Effector memory CD8-positive, alpha-beta T cell (primary cell): Measurements from ENCODE around the gene AHNAK.
"Not testable (repeated sequence)": the region's sequence is repeated elsewhere in the genome, so short reads cannot be mapped to it uniquely, and the experiment has no call there.

Experiments used
- ATAC-seq: fragments of 150-1000 bp; cut with Tn5 transposase; replicated peaks from 2 replicates; pipeline ENCODE4 v1.10.0; 2021; ENCODE audit warnings: mild to moderate bottlenecking, moderate library complexity
- DNase-seq, 3 experiments: peaks; one replicate each; pipeline ENCODE4 v3.0.0; 2021
- H3K27ac Mint-ChIP-seq, 2 donors: one replicate each; pipeline ENCODE4 v1.8.0; 2022; ENCODE audit warnings: mild to moderate bottlenecking in 2 of 2, mixed read lengths in 2 of 2, moderate library complexity in 2 of 2
- H3K27me3 Mint-ChIP-seq, 2 donors: one replicate each; pipeline ENCODE4 v1.8.0; 2022; ENCODE audit warnings: mixed read lengths in 2 of 2
- H3K36me3 Mint-ChIP-seq: one replicate; pipeline ENCODE4 v1.8.0; 2022; ENCODE audit warnings: mild to moderate bottlenecking, moderate library complexity, mixed read lengths; ENCODE audit not compliant: insufficient read depth
- H3K4me1 Mint-ChIP-seq, 2 donors: one replicate each; pipeline ENCODE4 v1.8.0; 2022; ENCODE audit warnings: low read depth in 2 of 2, mixed read lengths in 2 of 2
- H3K4me3 Mint-ChIP-seq, 2 donors: one replicate each; pipeline ENCODE4 v1.8.0; 2022; ENCODE audit warnings: mild to moderate bottlenecking in 2 of 2, mixed read lengths in 2 of 2, moderate library complexity in 2 of 2
- H3K9me3 Mint-ChIP-seq, 2 donors: one replicate each; pipeline ENCODE4 v1.8.0; 2022; ENCODE audit warnings: mixed read lengths in 2 of 2

The AHNAK gene

DNA sequence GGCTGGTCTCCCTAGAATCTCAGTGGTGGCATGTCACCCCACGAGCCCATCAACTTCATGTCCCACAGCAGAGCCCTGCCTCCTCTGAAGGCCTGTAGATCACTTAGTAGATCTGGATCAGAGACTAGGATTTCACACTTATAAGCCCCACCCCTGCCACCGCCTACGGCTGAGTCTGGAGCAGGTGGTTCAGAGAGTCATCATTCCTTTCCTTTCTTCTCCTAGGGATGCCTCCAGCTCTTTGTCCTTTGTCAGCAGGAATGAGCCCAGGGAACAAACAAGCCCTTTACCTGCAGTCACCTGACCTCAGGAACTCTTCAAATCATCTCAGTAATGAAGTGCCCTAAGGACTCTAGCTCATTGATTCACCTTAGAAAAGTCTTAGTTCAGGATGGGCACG is 90.0 kb downstream of the AHNAK start:
- peaks cover 3% of the 10 kb centered on the region for H3K36me3 Mint-ChIP-seq
- H3K27me3 Mint-ChIP-seq = peaks cover 0 to 4% of the 10 kb centered on the region in 2 donors
- no peaks in the 10 kb centered on the region for H3K4me1 Mint-ChIP-seq
- no peaks in the 10 kb centered on the region for H3K9me3 Mint-ChIP-seq
- H3K27ac Mint-ChIP-seq = no peak overlapping the region
- DNase-seq (no peak), ATAC-seq (no peak)
- H3K4me3 Mint-ChIP-seq = no peak overlapping the region

DNA sequence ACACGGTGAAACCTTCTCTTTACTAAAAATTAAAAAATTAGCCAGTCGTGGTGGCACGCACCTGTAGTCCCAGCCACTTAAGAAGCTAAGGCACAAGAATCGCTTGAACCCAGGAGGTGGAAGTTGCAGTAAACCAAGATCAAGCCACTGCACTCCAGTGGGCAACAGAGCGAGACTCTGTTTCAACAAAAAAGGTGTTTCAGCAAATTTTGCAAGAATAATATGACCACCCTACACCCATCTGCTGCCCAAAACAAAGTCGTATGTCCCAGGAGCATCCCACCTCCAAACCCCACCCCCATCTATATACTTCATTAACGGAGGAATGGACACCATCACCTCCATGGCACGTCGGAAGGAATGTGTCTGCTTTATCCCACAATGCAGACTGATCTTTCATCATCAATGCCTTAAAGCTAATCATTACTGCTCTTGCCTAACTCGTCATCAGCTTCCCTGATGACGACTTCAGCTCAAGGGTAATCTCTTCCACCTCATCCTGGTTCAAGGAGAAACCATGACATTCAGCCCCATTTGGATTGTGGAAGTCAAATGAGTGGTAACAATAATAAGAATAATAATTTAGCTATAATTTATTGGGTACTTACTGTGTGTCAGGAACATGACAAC is 93.7 kb downstream of the AHNAK start:
- Mint-ChIP-seq H3K9me3 (no peaks in the 10 kb centered on the region), H3K27ac (peak overlapping the region in 1 of 2 donors; percentile 75), H3K27me3 (peaks cover 6 to 10% of the 10 kb centered on the region in 2 donors), H3K4me3 (no peak overlapping the region), H3K4me1 (no peaks in the 10 kb centered on the region), H3K36me3 (peaks cover 3% of the 10 kb centered on the region)
- ATAC-seq (no peak), DNase-seq (no peak)

DNA sequence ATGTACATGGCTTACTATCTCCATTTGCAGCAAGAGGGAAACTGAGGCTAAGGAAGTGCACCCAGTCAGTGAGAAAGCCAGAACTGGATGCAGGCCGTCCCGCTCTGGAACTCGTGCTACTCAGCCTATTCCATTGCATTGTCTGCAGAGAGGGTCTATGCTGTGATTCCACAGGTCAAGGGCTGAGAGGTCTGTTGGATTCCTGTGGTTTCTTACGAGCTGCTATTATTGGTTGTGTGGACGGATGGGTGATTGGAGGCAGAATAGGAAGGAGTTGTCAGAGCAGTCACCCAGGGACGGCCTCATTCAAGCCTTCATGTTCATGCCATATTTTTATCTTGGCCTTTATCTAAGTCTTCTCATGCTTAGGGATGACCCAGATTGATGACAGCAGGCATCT is 94.3 kb downstream of the AHNAK start:
- Mint-ChIP-seq H3K4me3 (no peak overlapping the region), H3K27me3 (peaks cover 13 to 17% of the 10 kb centered on the region in 2 donors), H3K36me3 (peaks cover 2% of the 10 kb centered on the region), H3K27ac (no peak overlapping the region), H3K9me3 (no peaks in the 10 kb centered on the region), H3K4me1 (no peaks in the 10 kb centered on the region)
- ATAC-seq (no peak), DNase-seq (no peak)

DNA sequence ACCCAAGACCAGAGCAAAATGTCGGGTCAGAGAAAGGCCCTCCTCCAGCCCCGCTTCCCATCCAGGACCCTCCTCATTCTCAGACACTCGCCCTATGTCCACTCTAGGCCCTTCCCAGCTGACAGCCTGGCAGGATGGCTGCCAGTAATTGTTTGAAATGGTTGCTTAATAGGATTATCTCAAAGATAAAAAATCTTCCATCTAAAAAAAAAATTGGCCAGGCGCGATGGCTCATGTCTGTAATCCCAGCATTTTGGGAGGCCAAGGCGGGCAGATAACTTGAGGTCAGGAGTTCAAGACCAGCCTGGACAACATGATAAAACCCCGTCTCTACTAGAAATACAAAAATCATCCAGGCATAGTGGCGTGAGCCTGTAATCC is 95.4 kb downstream of the AHNAK start:
- ATAC-seq (no peak), DNase-seq (no peak)
- peak overlapping the region in 1 of 2 donors; percentile 16 for H3K27ac Mint-ChIP-seq
- H3K4me1 Mint-ChIP-seq = no peaks in the 10 kb centered on the region
- no peak overlapping the region for H3K4me3 Mint-ChIP-seq
- H3K36me3 Mint-ChIP-seq = no peaks in the 10 kb centered on the region
- no peaks in the 10 kb centered on the region for H3K9me3 Mint-ChIP-seq
- peaks cover 19 to 27% of the 10 kb centered on the region in 2 donors for H3K27me3 Mint-ChIP-seq

DNA sequence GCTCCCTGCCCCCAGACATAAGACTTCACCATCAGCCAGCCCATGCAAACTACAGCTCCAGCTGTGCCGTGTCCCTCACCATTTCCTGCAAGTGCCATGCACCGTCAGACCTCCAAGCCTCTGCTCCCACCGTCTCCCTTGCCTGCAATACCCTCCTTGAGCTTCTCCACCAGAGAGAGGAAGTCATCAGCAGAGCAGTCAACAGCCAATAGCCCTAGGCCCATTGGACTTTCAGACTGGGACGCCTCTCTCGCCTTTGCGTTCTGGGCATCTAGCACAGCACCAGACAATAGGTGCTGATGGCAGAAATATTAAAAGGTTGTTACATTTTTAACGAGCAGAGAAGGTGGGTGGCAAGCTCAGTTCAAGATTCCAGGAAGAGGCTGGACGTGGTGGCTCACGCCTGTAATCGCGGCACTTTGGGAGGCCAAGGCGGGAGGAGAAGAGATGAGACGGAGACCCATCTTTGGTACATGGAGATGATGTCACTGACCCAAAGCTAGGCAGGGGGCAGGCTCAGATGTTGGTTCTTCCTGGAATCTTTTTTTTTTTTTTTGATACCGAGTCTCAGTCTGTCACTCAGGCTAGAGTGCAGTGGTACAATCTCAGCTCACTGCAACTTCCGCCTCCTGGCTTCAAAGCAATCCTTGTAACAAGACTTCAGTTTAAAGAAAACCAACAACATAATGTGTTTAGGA is 95.9 kb downstream of the AHNAK start:
- H3K9me3 Mint-ChIP-seq = no peaks in the 10 kb centered on the region
- no peak overlapping the region for H3K4me3 Mint-ChIP-seq
- peak overlapping the region in 1 of 2 donors; percentile 16 for H3K27ac Mint-ChIP-seq
- H3K36me3 Mint-ChIP-seq = no peaks in the 10 kb centered on the region
- H3K4me1 Mint-ChIP-seq = no peaks in the 10 kb centered on the region
- peaks cover 25 to 33% of the 10 kb centered on the region in 2 donors for H3K27me3 Mint-ChIP-seq
- ATAC-seq (no peak), DNase-seq (no peak)

DNA sequence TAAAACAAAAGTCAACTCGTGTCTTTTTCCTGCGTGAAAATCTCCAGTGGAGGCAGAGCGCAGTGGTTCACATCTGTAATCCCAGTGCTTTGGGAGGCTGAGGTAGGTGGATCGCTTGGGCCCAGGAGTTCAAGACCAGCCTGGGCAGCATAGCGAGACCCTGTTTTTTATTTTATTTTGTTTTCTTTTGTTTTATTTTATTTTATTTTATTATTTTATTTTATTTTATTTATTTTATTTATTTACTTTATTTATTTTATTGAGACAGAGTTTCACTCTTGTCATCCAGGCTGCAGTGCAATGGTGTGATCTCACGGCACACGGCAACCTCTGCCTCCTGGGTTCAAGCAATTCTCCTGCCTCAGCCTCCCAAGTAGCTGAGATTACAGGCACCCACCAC is 96.7 kb downstream of the AHNAK start:
- not testable (repeated sequence) for DNase-seq, ATAC-seq, H3K9me3 Mint-ChIP-seq, H3K36me3 Mint-ChIP-seq, H3K4me3 Mint-ChIP-seq, H3K27ac Mint-ChIP-seq, H3K4me1 Mint-ChIP-seq
- H3K27me3 Mint-ChIP-seq = peaks cover 28 to 38% of the 10 kb centered on the region in 2 donors

DNA sequence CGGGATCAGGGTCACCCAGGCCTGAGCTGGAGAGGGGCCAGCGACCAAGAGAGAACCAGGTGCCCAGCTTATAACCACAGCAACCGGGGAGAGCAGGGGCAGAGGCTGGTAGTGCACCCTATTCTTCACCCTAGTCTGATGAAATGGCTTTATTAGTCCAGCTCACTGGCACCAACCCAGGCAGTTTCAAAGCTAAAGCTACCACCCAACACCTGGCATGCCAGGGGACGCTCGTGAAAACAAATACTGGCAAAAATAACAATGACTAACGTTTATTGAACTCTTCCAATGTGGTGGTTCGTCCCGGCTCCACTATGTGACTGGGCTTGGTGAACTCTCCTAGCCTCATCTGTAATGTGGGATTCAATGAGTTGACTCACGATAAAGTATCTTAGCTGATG is 97.2 kb downstream of the AHNAK start:
- DNase-seq (no peak), ATAC-seq (no peak)
- Mint-ChIP-seq H3K9me3 (no peaks in the 10 kb centered on the region), H3K27me3 (peaks cover 28 to 38% of the 10 kb centered on the region in 2 donors), H3K36me3 (no peaks in the 10 kb centered on the region), H3K27ac (no peak overlapping the region), H3K4me1 (peaks cover 1 to 2% of the 10 kb centered on the region in 2 donors), H3K4me3 (no peak overlapping the region)

DNA sequence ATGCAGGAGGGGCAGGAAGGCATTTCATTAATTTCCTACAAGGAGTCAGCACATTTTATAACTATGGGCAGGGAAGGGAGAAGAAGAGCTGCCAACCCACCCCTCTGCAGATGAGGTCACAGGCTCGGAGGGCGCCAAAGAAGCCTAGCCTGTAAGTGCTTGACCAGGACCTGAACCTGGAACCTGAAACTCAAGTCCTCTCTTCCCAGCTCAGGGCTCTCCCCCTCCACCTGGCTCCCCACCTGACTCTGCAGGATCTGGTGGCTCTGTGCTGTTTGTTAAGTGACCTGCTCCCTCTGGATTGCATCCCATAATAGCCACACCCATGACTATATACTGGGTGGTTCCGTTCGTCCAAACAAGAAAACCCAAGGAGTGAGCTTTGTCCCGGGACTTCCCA is 100.5 kb downstream of the AHNAK start:
- no peak for ATAC-seq
- no peak for DNase-seq
- Mint-ChIP-seq H3K9me3 (no peaks in the 10 kb centered on the region), H3K27ac (no peak overlapping the region), H3K4me3 (no peak overlapping the region), H3K27me3 (peaks cover 28 to 39% of the 10 kb centered on the region in 2 donors), H3K4me1 (peaks cover 4 to 5% of the 10 kb centered on the region in 2 donors), H3K36me3 (peaks cover 3% of the 10 kb centered on the region)

DNA sequence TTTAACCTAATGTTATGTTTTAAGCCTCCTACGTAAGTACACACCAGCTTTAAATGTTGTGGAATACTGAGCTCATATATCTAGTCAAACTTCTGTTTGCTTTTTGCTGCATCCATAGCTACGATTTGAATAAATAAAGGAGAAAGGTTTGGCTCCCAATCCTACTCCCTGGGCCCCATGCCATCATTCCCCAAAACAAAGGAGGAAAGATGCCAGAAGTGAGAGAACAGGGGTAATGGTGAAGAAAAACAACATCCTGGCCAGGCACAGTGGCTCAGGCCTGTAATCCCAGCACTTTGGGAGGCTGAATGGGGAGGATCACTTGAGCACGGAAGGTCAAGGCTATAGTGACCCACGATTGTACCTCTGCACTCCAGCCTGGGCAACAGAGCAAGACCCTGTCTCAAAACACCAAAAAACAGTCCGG is 101.3 kb downstream of the AHNAK start:
- no peak overlapping the region for H3K27ac Mint-ChIP-seq
- ATAC-seq = no peak
- H3K27me3 Mint-ChIP-seq = peaks cover 28 to 39% of the 10 kb centered on the region in 2 donors
- DNase-seq = no peak
- H3K36me3 Mint-ChIP-seq = peaks cover 3% of the 10 kb centered on the region
- H3K4me1 Mint-ChIP-seq = peaks cover 4 to 5% of the 10 kb centered on the region in 2 donors
- H3K9me3 Mint-ChIP-seq = no peaks in the 10 kb centered on the region
- no peak overlapping the region for H3K4me3 Mint-ChIP-seq

DNA sequence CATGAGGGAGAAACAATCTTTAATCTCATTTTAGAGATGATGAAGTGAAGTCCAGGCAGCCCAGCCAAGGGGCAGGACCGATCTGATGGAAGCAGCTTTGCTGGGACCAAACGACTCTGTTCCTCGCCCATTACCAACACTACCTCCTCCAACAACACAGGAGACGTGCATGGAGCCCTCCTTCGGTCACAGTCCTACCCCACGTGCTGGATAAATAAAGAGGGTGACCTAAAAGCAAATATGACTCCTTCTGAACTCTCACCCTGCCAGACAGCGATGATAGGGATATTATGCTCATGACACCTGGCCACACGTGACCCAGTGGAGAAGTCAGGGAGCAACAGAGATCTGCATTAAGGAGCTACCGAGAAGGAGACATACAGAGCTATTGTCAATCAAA is 101.8 kb downstream of the AHNAK start:
- Mint-ChIP-seq H3K27me3 (peaks cover 28 to 39% of the 10 kb centered on the region in 2 donors), H3K4me1 (peaks cover 4 to 5% of the 10 kb centered on the region in 2 donors), H3K27ac (peak overlapping the region in 1 of 2 donors; percentile 36), H3K36me3 (peaks cover 3% of the 10 kb centered on the region), H3K4me3 (no peak overlapping the region), H3K9me3 (no peaks in the 10 kb centered on the region)
- DNase-seq (no peak), ATAC-seq (no peak)

DNA sequence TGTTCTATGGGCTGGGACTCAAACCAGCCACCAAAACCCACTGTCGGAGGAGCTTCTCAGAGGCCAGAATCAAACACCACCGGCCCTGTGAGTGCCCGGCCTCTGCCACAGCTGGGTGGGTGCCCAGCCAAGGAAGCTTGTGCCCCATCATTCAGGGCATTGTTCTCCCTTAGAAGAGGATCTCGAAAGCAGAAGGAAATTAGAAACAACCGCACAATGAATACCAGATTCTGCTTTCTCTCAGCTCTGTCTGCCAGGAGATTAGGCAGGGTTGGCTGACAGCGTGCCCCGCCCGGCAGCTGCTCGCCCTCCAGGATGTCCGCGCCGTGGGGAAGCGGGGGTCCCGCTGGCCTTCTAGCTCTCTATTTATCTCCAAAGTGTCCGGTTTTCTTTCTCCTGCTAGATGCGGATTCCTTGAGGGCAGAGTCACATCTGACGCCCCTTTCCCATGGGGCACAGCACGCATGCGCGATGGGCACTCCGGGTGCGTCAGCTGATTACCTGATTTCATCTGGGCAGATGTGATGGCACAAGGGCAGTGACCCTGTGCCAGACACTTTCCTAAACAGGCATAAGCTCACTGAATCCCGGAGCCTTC is 102.3 kb downstream of the AHNAK start:
- no peaks in the 10 kb centered on the region for H3K9me3 Mint-ChIP-seq
- ATAC-seq = peak; percentile 42
- H3K27ac Mint-ChIP-seq = peak overlapping the region in 1 of 2 donors; percentile 36
- DNase-seq = no peak
- H3K27me3 Mint-ChIP-seq = peaks cover 28 to 39% of the 10 kb centered on the region in 2 donors
- H3K36me3 Mint-ChIP-seq = peaks cover 3% of the 10 kb centered on the region
- peak overlapping the region in 1 of 2 donors; percentile 17 for H3K4me3 Mint-ChIP-seq
- peaks cover 4 to 5% of the 10 kb centered on the region in 2 donors for H3K4me1 Mint-ChIP-seq

DNA sequence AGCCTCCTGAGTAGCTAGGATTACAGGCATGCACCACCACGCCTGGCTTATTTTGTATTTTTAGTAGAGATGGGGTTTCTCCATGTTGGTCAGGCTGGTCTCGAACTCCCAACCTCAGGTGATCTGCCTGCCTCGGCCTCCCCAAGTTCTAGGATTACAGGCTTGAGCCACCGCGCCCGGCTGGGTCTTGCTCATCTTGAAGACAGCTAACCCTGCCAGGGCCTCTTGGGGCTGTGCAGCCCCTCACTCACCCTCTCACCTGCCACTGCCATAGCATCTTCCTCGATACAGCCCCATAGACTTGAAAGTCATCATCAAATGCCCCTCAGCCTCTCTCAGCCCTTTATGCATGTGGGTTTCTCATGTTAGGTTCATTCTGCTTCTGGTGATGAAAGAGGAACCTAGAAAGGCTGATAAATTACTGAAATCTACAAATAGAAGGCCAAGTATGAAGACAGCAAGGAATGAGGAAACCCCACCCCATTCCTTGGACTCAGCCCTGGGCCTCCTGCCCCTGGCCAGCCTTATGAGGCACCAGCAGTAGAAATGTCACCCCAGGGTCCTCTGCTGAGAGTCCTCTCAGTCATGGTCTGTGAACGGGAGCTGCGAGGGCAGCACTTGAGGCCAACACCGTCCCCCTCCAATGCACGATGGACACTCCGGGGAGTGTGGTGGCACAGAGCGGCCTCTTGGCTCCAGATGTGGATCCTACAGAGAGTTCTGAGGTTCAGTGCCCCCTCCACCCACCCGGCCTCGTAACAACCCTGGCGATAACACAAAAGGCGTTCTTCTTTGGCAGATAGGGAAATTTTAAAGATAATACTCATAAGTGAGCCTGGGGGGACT is 103.0 kb downstream of the AHNAK start:
- peak overlapping the region in 1 of 2 donors; percentile 7 for H3K4me3 Mint-ChIP-seq
- H3K36me3 Mint-ChIP-seq = peaks cover 3% of the 10 kb centered on the region
- no peak for DNase-seq
- ATAC-seq = no peak
- H3K4me1 Mint-ChIP-seq = peaks cover 4 to 5% of the 10 kb centered on the region in 2 donors
- no peak overlapping the region for H3K27ac Mint-ChIP-seq
- peaks cover 28 to 39% of the 10 kb centered on the region in 2 donors for H3K27me3 Mint-ChIP-seq
- no peaks in the 10 kb centered on the region for H3K9me3 Mint-ChIP-seq
